Hepatocyte (in vitro differentiated cells): ENCODE results near the gene PALLD.

Experiments used
- EZH2 ChIP-seq: fragments of 200-600 bp; sonication (generic); IDR thresholded peaks from 2 replicates; pipeline ENCODE4 v1.6.1; 2016; ENCODE audit warnings: antibody characterized with exemption, mild to moderate bottlenecking, borderline replicate concordance
- EZH2phosphoT487 ChIP-seq: fragments of 200-600 bp; sonication (generic); IDR thresholded peaks from one replicate; pipeline ENCODE4 v1.6.1; 2018; ENCODE audit warnings: antibody characterized with exemption, mild to moderate bottlenecking, low read depth, moderate library complexity; ENCODE audit not compliant: unreplicated experiment, severe bottlenecking
- TF ChIP-seq, protein P1 (sequence below): fragments of 200-600 bp; sonication (generic); IDR thresholded peaks from 2 replicates; pipeline ENCODE4 v1.5.1; 2016; ENCODE audit warnings: antibody characterized with exemption, mild to moderate bottlenecking; ENCODE audit not compliant: poor library complexity

DNA sequence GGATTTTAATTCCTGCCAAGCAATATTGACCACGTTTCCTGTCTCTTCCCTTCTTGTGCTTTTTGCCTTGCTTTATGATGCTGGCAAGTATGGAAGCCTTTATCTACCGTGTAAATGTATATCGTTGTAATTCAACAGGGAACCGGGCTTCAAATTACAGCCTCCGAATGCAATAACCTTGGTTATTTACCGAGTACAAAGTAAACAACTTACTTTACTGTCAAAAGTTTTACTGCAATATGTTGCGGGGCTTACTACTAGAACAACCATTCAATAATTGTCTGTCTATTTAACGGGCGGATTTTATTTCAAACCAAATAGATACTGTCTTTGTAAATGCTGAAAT lies 73.1 kb downstream of the PALLD start:
- TF ChIP-seq, protein P1, sequence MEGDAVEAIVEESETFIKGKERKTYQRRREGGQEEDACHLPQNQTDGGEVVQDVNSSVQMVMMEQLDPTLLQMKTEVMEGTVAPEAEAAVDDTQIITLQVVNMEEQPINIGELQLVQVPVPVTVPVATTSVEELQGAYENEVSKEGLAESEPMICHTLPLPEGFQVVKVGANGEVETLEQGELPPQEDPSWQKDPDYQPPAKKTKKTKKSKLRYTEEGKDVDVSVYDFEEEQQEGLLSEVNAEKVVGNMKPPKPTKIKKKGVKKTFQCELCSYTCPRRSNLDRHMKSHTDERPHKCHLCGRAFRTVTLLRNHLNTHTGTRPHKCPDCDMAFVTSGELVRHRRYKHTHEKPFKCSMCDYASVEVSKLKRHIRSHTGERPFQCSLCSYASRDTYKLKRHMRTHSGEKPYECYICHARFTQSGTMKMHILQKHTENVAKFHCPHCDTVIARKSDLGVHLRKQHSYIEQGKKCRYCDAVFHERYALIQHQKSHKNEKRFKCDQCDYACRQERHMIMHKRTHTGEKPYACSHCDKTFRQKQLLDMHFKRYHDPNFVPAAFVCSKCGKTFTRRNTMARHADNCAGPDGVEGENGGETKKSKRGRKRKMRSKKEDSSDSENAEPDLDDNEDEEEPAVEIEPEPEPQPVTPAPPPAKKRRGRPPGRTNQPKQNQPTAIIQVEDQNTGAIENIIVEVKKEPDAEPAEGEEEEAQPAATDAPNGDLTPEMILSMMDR, result no peak
- TF ChIP-seq EZH2, result no peak
- peak; percentile 45 for TF ChIP-seq EZH2phosphoT487
